GM10248 (cell line): ENCODE measurements around the gene HIP1R.
"Not testable (repeated sequence)": the region's sequence is repeated elsewhere in the genome, so short reads cannot be mapped to it uniquely, and the experiment has no call there.

Experiments
- CTCF ChIA-PET: fragments of 300-600 bp; sonication (Branson Sonifier 250); formaldehyde crosslinking; extraction: SDS; loops from one replicate; lab custom pipeline; 2021; ENCODE audit warnings: antibody characterized with exemption; lab: Yijun Ruan, JAX
- POLR2A ChIA-PET: fragments of 350-650 bp; sonication (Branson Sonifier 250); formaldehyde crosslinking; extraction: SDS; loops from one replicate; lab custom pipeline; 2020; ENCODE audit warnings: antibody characterized with exemption; lab: Yijun Ruan, JAX
- DNase-seq: peaks from one replicate; pipeline ENCODE4 v3.0.0; 2012; ENCODE audit errors: extremely low spot score
- TF ChIP-seq, protein P1 (sequence below): IDR thresholded peaks from 2 replicates; pipeline ENCODE4 v1.5.1; 2012; ENCODE audit warnings: mild to moderate bottlenecking, low read depth; ENCODE audit errors: extremely low read depth, missing control alignments, control extremely low read depth

Gene HIP1R

GRCh38 chr12:122793685-122794106 is 41.6 kb upstream of the HIP1R start:
- CTCF ChIA-PET, result interaction anchor here (0.6 to 5.2 kb wide), 58 partner anchors 8 to 527 kb away, joined by 3 to 42 read pairs (median 4); partner anchors contain the start of genes ABCB9 and CCDC62
- TF ChIP-seq, protein P1, sequence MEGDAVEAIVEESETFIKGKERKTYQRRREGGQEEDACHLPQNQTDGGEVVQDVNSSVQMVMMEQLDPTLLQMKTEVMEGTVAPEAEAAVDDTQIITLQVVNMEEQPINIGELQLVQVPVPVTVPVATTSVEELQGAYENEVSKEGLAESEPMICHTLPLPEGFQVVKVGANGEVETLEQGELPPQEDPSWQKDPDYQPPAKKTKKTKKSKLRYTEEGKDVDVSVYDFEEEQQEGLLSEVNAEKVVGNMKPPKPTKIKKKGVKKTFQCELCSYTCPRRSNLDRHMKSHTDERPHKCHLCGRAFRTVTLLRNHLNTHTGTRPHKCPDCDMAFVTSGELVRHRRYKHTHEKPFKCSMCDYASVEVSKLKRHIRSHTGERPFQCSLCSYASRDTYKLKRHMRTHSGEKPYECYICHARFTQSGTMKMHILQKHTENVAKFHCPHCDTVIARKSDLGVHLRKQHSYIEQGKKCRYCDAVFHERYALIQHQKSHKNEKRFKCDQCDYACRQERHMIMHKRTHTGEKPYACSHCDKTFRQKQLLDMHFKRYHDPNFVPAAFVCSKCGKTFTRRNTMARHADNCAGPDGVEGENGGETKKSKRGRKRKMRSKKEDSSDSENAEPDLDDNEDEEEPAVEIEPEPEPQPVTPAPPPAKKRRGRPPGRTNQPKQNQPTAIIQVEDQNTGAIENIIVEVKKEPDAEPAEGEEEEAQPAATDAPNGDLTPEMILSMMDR, result peak; percentile 51
- DNase-seq, result peak; percentile 66
- POLR2A ChIA-PET, result no interaction called here

GRCh38 chr12:122795807-122796206 is 39.5 kb upstream of the HIP1R start:
- CTCF ChIA-PET, result interaction anchor here (1.2 to 5.2 kb wide), 5 partner anchors 7 to 65 kb away, joined by 5 to 42 read pairs (median 33); partner anchors contain the start of gene CCDC62
- TF ChIP-seq, protein P1, result no peak
- DNase-seq, result no peak
- POLR2A ChIA-PET, result no interaction called here

- no peak for DNase-seq
- POLR2A ChIA-PET, result no interaction called here
- TF ChIP-seq, protein P1, result no peak
- CTCF ChIA-PET, result interaction anchor here (1.0 to 1.2 kb wide), 4 partner anchors 9 to 21 kb away, joined by 3 to 6 read pairs (median 4); no protein-coding TSS in a partner anchor
Measured at GRCh38 chr12:122799641-122800243, 35.5 kb upstream of the HIP1R start.

- ChIA-PET POLR2A (no interaction called here), CTCF (interaction anchor here (0.8 to 4.2 kb wide), 2 partner anchors 10 to 31 kb away, joined by 3 to 33 read pairs; no protein-coding TSS in a partner anchor)
- TF ChIP-seq, protein P1, result no peak
Measured at GRCh38 chr12:122803937-122804336, 31.3 kb upstream of the HIP1R start.

DNA sequence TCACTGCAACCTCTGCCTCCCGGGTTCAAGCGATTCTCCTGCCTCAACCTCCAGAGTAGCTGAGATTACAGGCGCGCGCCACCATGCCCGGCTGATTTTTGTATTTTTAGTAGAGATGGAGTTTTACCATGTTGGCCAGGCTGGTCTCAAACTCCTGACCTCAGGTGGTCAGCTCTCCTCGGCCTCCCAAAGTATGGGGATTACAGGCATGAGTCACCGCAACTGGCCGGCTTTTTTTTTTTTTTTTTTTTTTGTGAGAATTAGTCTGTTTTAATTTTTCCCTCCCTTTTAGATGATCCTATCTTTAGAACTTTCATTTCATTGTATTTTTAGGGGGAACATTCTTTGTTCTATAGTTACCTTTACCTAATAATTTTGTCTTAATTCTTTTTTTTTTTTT is 30.3 kb upstream of the HIP1R start:
- ChIA-PET CTCF (interaction anchor here (1.5 to 4.2 kb wide), 2 partner anchors 11 kb away, joined by 13 to 33 read pairs; no protein-coding TSS in a partner anchor), POLR2A (interaction anchor here (0.7 kb wide), 1 partner anchor 161 kb away, joined by 3 read pairs; the partner anchor contains the start of gene ABCB9)
- DNase-seq, result not testable (repeated sequence)

More at GRCh38 chr12:122803937-122804336, 31.3 kb upstream of the HIP1R start:
- DNase-seq, result no peak

DNA sequence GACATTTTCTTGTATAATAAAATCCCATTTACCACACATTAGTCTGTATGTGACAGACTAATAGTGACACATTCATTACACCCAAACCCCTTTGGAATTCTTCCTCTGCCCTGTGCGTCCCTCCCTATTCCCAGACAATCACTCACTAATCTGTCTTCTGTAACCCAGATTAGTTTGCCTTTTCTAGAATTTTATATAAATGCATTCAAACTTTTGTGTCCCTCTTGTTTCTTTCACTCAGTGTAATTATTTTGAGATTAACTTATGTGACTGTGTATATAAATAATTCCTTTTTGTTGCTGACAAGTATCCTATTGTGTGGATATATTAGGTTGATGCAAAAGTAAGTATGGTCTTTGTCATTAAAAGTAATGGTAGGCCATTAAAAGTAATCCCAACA is 27.6 kb upstream of the HIP1R start:
- TF ChIP-seq, protein P1, result no peak
- DNase-seq, result no peak
- ChIA-PET CTCF (interaction anchor here (1.0 to 1.9 kb wide), 3 partner anchors 14 to 19 kb away, joined by 3 to 19 read pairs (median 4); no protein-coding TSS in a partner anchor), POLR2A (no interaction called here)

- CTCF ChIA-PET, result interaction anchor here (4.4 kb wide), 1 partner anchor 18 kb away, joined by 18 read pairs; no protein-coding TSS in a partner anchor
- POLR2A ChIA-PET, result interaction anchor here (0.6 kb wide), 1 partner anchor 14 kb away, joined by 3 read pairs; no protein-coding TSS in a partner anchor
Measured at GRCh38 chr12:122811777-122812176, 23.5 kb upstream of the HIP1R start.

More at GRCh38 chr12:122811777-122812176, 23.5 kb upstream of the HIP1R start:
- TF ChIP-seq, protein P1, result no peak
- no peak for DNase-seq
